ENCODE measurements around the gene SYNPR.

SYNPR gene

DNA sequence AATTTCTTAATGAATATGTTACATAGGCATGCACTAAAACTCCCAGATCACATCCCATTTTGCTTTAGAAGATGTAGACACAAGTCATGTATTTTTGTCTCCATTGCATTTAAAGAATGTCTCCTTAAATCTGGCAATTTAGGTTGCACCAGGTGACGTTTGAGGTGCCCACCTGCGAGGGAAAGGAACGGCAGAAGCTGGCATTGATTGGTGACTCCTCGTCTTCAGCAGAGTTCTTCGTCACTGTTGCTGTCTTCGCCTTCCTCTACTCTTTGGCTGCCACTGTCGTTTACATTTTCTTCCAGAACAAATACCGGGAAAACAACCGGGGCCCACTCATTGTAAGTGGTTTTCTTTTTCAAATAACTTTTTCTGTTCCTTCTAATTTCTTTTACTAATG lies 278.3 kb downstream of the SYNPR start:
- Histone ChIP-seq H4K5ac (ENCODE audit: low read length) (no peak overlapping the region), H3K27ac (ENCODE audit: low read depth, low read length) (no peak overlapping the region), H3K4me1 (ENCODE audit: control insufficient read depth, low read depth, low read length) (no peaks in the 10 kb centered on the region), H4K8ac (ENCODE audit: low read depth, low read length) (no peak overlapping the region), H3K4me2 (ENCODE audit: low read length) (no peak overlapping the region), H3K9ac (ENCODE audit: low read length) (no peak overlapping the region), H3K23ac (ENCODE audit: low read length) (no peak overlapping the region), H3K18ac (ENCODE audit: low read length) (no peak overlapping the region), H3K36me3 (ENCODE audit: control insufficient read depth, insufficient read depth, low read length) (no peaks in the 10 kb centered on the region), H3K56ac (ENCODE audit: low read length) (no peak overlapping the region), H3K79me1 (ENCODE audit: low read length) (no peaks in the 10 kb centered on the region), H3K27me3 (ENCODE audit: insufficient read depth, low read length, poor library complexity) (no peaks in the 10 kb centered on the region), H3K79me2 (ENCODE audit: control insufficient read depth, insufficient read depth, low read length) (no peaks in the 10 kb centered on the region), H3K4ac (ENCODE audit: low read depth, low read length) (no peak overlapping the region), H2BK5ac (ENCODE audit: low read length) (no peak overlapping the region), H3K4me3 (ENCODE audit: low read length) (no peak overlapping the region), H2AK5ac (ENCODE audit: low read length) (no peak overlapping the region), H2BK15ac (replicated peaks; ENCODE audit: low read depth) (no peak overlapping the region), H2BK120ac (ENCODE audit: low read depth, low read length) (no peak overlapping the region)
- no peak for DNase-seq
- no CpG with 5 or more reads among the region's 9 CpGs for WGBS (ENCODE audit: extremely low coverage, insufficient coverage, low lambda C conversion rate)

- Histone ChIP-seq H2AK5ac (ENCODE audit: low read length) (no peak overlapping the region), H3K23ac (ENCODE audit: low read length) (no peak overlapping the region), H3K4me1 (ENCODE audit: control insufficient read depth, low read depth, low read length) (no peaks in the 10 kb centered on the region), H2BK120ac (ENCODE audit: low read depth, low read length) (no peak overlapping the region), H3K79me1 (ENCODE audit: low read length) (no peaks in the 10 kb centered on the region), H3K4ac (ENCODE audit: low read depth, low read length) (no peak overlapping the region), H2BK5ac (ENCODE audit: low read length) (no peak overlapping the region), H3K27ac (ENCODE audit: low read depth, low read length) (no peak overlapping the region), H3K4me2 (ENCODE audit: low read length) (no peak overlapping the region), H3K27me3 (ENCODE audit: insufficient read depth, low read length, poor library complexity) (no peaks in the 10 kb centered on the region), H2BK15ac (replicated peaks; ENCODE audit: low read depth) (no peak overlapping the region), H3K4me3 (ENCODE audit: low read length) (no peak overlapping the region), H3K9ac (ENCODE audit: low read length) (no peak overlapping the region), H4K5ac (ENCODE audit: low read length) (no peak overlapping the region), H3K18ac (ENCODE audit: low read length) (no peak overlapping the region), H3K56ac (ENCODE audit: low read length) (no peak overlapping the region), H3K79me2 (ENCODE audit: control insufficient read depth, insufficient read depth, low read length) (no peaks in the 10 kb centered on the region), H3K36me3 (ENCODE audit: control insufficient read depth, insufficient read depth, low read length) (no peaks in the 10 kb centered on the region), H4K8ac (ENCODE audit: low read depth, low read length) (no peak overlapping the region)
- DNase-seq: no peak
Observed at GRCh38 chr3:63557912-63558311, 279.8 kb downstream of the SYNPR start.

DNA sequence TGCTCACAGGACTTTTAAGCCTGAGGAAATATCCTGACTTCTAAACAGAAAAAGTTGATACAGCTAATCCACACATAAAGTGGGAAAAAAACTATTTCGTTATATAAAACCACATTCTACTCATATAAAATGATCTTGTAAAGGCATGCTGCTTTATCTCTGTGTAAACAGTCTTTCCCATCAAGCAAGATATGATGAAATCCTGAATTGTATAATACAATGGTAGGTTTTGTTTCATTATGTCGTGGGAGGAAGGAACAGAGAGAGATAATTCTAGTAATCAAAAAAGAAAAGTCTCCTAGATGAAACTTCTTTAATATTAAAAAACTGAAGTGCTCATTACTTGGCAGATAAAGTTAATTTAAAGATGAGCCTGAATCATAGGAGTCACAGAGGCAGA lies 281.8 kb downstream of the SYNPR start:
- Histone ChIP-seq H3K4me3 (ENCODE audit: low read length) (no peak overlapping the region), H3K4me2 (ENCODE audit: low read length) (no peak overlapping the region), H2BK15ac (replicated peaks; ENCODE audit: low read depth) (no peak overlapping the region), H3K27me3 (ENCODE audit: insufficient read depth, low read length, poor library complexity) (no peaks in the 10 kb centered on the region), H4K5ac (ENCODE audit: low read length) (no peak overlapping the region), H3K9ac (ENCODE audit: low read length) (no peak overlapping the region), H3K27ac (ENCODE audit: low read depth, low read length) (no peak overlapping the region), H3K4me1 (ENCODE audit: control insufficient read depth, low read depth, low read length) (no peaks in the 10 kb centered on the region), H2BK5ac (ENCODE audit: low read length) (no peak overlapping the region), H3K36me3 (ENCODE audit: control insufficient read depth, insufficient read depth, low read length) (no peaks in the 10 kb centered on the region), H2AK5ac (ENCODE audit: low read length) (no peak overlapping the region), H3K18ac (ENCODE audit: low read length) (no peak overlapping the region), H3K79me1 (ENCODE audit: low read length) (no peaks in the 10 kb centered on the region), H2BK120ac (ENCODE audit: low read depth, low read length) (no peak overlapping the region), H3K4ac (ENCODE audit: low read depth, low read length) (no peak overlapping the region), H3K23ac (ENCODE audit: low read length) (no peak overlapping the region), H3K56ac (ENCODE audit: low read length) (no peak overlapping the region), H4K8ac (ENCODE audit: low read depth, low read length) (no peak overlapping the region), H3K79me2 (ENCODE audit: control insufficient read depth, insufficient read depth, low read length) (no peaks in the 10 kb centered on the region)
- no CpG with 5 or more reads among the region's 2 CpGs for whole genome bisulfite sequencing (ENCODE audit: extremely low coverage, insufficient coverage, low lambda C conversion rate)
- DNase-seq: no peak

GRCh38 chr3:63561879-63562278 lies 283.8 kb downstream of the SYNPR start:
- Histone ChIP-seq H2BK5ac (ENCODE audit: low read length) (no peak overlapping the region), H3K4me3 (ENCODE audit: low read length) (no peak overlapping the region), H3K9ac (ENCODE audit: low read length) (no peak overlapping the region), H4K8ac (ENCODE audit: low read depth, low read length) (no peak overlapping the region), H3K4ac (ENCODE audit: low read depth, low read length) (no peak overlapping the region), H2BK15ac (replicated peaks; ENCODE audit: low read depth) (no peak overlapping the region), H4K5ac (ENCODE audit: low read length) (no peak overlapping the region), H3K36me3 (ENCODE audit: control insufficient read depth, insufficient read depth, low read length) (no peaks in the 10 kb centered on the region), H3K27me3 (ENCODE audit: insufficient read depth, low read length, poor library complexity) (no peaks in the 10 kb centered on the region), H3K79me1 (ENCODE audit: low read length) (no peaks in the 10 kb centered on the region), H3K18ac (ENCODE audit: low read length) (no peak overlapping the region), H2AK5ac (ENCODE audit: low read length) (no peak overlapping the region), H3K79me2 (ENCODE audit: control insufficient read depth, insufficient read depth, low read length) (no peaks in the 10 kb centered on the region), H3K23ac (ENCODE audit: low read length) (no peak overlapping the region), H3K27ac (ENCODE audit: low read depth, low read length) (no peak overlapping the region), H3K4me2 (ENCODE audit: low read length) (no peak overlapping the region), H3K4me1 (ENCODE audit: control insufficient read depth, low read depth, low read length) (no peaks in the 10 kb centered on the region), H2BK120ac (ENCODE audit: low read depth, low read length) (no peak overlapping the region), H3K56ac (ENCODE audit: low read length) (no peak overlapping the region)
- no CpG with 5 or more reads among the region's 1 CpG for WGBS (ENCODE audit: extremely low coverage, insufficient coverage, low lambda C conversion rate)
- DNase-seq: no peak

DNA sequence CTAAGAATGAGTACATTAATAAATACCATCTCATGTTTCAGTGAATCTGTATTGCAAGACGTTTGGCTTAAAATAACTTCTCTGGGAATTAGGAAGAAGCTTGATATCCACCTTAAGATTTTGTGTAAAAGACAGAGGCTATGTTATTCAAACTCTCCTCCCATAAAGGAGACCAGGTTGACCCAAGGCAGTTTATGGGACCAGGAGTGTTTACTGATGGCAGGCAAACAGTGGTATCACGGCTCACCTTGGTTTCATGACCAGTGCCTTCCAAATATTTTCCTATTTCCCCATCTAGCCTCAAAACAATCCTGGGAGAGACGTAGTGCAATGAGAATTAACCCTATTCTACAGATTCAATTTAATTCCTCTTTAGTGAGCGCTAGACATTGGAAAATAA lies 284.2 kb downstream of the SYNPR start:
- Histone ChIP-seq H4K5ac (ENCODE audit: low read length) (no peak overlapping the region), H3K4me1 (ENCODE audit: control insufficient read depth, low read depth, low read length) (no peaks in the 10 kb centered on the region), H3K23ac (ENCODE audit: low read length) (no peak overlapping the region), H3K18ac (ENCODE audit: low read length) (no peak overlapping the region), H3K79me2 (ENCODE audit: control insufficient read depth, insufficient read depth, low read length) (no peaks in the 10 kb centered on the region), H4K8ac (ENCODE audit: low read depth, low read length) (no peak overlapping the region), H3K4ac (ENCODE audit: low read depth, low read length) (no peak overlapping the region), H3K27me3 (ENCODE audit: insufficient read depth, low read length, poor library complexity) (no peaks in the 10 kb centered on the region), H3K56ac (ENCODE audit: low read length) (no peak overlapping the region), H3K27ac (ENCODE audit: low read depth, low read length) (no peak overlapping the region), H3K36me3 (ENCODE audit: control insufficient read depth, insufficient read depth, low read length) (no peaks in the 10 kb centered on the region), H3K9ac (ENCODE audit: low read length) (no peak overlapping the region), H3K4me2 (ENCODE audit: low read length) (no peak overlapping the region), H2BK5ac (ENCODE audit: low read length) (no peak overlapping the region), H2AK5ac (ENCODE audit: low read length) (no peak overlapping the region), H2BK120ac (ENCODE audit: low read depth, low read length) (no peak overlapping the region), H2BK15ac (replicated peaks; ENCODE audit: low read depth) (no peak overlapping the region), H3K79me1 (ENCODE audit: low read length) (no peaks in the 10 kb centered on the region), H3K4me3 (ENCODE audit: low read length) (no peak overlapping the region)
- no peak for DNase-seq
- no CpG with 5 or more reads among the region's 4 CpGs for WGBS (ENCODE audit: extremely low coverage, insufficient coverage, low lambda C conversion rate)

DNA sequence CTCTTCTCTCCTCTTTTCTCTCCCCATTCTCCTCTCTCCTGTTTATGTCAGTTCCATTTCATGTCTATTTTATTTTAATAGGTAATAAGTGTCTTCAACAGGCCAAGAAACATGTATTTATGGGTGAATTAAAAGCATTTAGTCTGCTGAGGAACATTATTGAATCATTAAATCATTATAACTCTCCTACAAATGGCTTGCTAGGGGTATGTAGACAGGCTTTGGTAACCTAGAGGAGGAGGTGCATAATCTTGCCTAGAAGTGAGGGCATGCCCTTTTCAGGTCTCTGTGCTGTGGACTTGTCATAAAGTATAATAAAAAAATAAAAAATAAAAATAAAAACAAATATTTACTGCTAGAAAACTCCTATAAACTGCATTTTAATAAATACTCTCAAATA lies 285.5 kb downstream of the SYNPR start:
- Histone ChIP-seq H3K4me2 (ENCODE audit: low read length) (no peak overlapping the region), H3K4ac (ENCODE audit: low read depth, low read length) (no peak overlapping the region), H3K79me1 (ENCODE audit: low read length) (no peaks in the 10 kb centered on the region), H4K5ac (ENCODE audit: low read length) (no peak overlapping the region), H3K4me3 (ENCODE audit: low read length) (no peak overlapping the region), H3K18ac (ENCODE audit: low read length) (no peak overlapping the region), H3K27me3 (ENCODE audit: insufficient read depth, low read length, poor library complexity) (no peaks in the 10 kb centered on the region), H2BK15ac (replicated peaks; ENCODE audit: low read depth) (no peak overlapping the region), H2BK120ac (ENCODE audit: low read depth, low read length) (no peak overlapping the region), H3K27ac (ENCODE audit: low read depth, low read length) (no peak overlapping the region), H3K9ac (ENCODE audit: low read length) (no peak overlapping the region), H4K8ac (ENCODE audit: low read depth, low read length) (no peak overlapping the region), H3K56ac (ENCODE audit: low read length) (no peak overlapping the region), H2AK5ac (ENCODE audit: low read length) (no peak overlapping the region), H2BK5ac (ENCODE audit: low read length) (no peak overlapping the region), H3K23ac (ENCODE audit: low read length) (no peak overlapping the region), H3K36me3 (ENCODE audit: control insufficient read depth, insufficient read depth, low read length) (no peaks in the 10 kb centered on the region), H3K79me2 (ENCODE audit: control insufficient read depth, insufficient read depth, low read length) (no peaks in the 10 kb centered on the region), H3K4me1 (ENCODE audit: control insufficient read depth, low read depth, low read length) (no peaks in the 10 kb centered on the region)
- DNase-seq: no peak
